Epithelial cell of prostate (primary cell): Measurements from ENCODE around the gene TRH.

Experiments
- DNase-seq: peaks from one replicate; pipeline ENCODE4 v3.0.0-alpha.2; 2011; ENCODE audit warnings: low read depth, low spot score
- H3K27ac ChIP-seq: fragments of 450-650 bp; 2 replicates; pipeline ENCODE4 v1.5.1; 2017; ENCODE audit warnings: mild to moderate bottlenecking

The TRH gene

DNA sequence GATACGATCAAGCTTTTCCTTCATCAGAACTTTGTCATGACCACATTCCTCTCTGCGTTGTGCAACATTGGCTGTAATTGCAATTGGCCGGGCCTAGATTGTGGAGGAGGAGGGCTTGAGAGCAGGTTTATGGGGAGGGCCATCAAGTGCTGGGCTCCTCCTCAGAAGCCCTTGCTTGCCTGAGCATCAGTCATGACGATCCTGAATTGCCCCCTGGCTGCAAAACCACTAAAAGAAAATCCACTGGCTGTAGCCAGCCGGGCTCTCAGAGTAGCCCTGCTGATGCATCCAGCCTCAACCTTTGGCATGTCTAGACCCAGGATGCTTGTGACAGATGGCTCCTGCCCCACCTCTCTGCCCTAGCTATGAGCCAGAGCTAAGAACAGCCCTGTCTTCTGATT is 13.4 kb upstream of the TRH start:
- DNase-seq, result no peak
- no peak overlapping the region for H3K27ac ChIP-seq

DNA sequence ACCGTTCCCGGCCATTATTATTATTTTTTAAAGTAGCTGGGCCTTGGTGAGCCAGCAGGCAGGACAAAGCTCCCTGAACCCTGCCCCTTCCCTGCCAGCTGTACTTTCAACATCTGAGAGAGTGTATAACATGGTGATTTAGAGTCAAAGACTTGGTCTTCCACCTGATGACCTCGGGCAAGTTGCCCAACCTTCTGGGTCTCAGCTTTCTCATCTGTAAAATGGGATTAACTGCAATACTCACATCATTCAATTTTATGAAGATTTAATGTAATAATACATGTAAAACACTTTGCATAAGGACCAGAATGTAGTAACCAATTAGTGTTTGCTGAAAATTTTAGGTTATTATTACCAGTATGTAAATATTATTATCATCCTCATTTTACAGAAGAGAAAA is 11.9 kb upstream of the TRH start:
- no peak overlapping the region for H3K27ac ChIP-seq
- no peak for DNase-seq

DNA sequence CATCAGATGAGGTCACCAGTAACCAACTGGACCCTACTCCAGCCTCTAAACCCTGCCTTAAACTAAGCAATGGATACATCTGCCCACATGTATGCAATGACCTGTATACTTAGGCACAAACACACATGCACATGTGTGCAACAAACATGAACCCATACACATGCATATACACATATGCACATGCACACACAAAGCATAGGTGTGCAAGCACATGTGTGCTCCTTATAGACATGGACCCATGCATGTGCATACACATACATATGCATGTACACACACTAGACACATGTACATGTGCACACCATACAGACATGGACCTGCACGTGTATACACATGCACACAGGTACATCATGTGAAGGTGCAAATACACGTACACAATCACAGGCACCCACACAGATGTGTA is 8.6 kb upstream of the TRH start:
- no peak for DNase-seq
- no peak overlapping the region for H3K27ac ChIP-seq

DNA sequence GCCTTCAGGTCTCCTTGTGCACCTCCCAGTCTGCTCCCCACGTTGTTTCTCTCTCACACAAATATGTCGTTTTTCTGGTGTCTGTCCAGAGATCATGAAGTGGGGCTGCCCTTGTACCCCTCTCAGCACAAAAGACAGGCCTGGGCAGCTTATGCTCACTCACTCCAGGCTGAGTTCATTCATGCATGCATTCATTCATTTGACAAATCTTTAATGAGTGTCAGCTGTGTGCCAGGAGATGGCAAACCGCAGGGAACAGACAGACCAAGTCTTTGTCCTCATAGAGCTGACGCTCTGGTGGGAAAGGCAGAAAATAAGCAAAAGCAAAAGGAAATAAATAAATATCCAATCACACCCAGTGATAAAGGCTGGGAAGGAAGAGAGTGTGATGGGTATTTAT is 7.6 kb upstream of the TRH start:
- no peak for DNase-seq
- no peak overlapping the region for H3K27ac ChIP-seq

DNA sequence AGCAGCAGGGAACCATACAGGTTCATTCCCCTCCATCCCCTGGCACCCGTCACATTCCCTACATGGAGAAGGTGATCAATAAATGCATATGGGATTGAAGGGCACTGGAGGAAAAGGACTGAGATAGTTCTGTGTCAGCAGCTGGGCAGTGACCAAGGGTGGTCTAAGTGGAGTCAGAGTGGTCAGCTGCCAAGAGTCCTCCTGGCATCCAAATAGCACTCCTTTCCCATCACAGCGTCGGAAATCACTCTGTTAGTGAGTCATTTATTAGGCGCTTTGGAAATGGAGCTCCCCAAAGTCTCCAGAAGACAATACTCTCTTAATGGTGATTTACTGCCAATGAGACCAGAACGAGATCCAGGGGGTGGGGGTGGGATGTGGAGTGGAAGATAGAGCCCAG is 6.8 kb upstream of the TRH start:
- H3K27ac ChIP-seq, result no peak overlapping the region
- no peak for DNase-seq

DNA sequence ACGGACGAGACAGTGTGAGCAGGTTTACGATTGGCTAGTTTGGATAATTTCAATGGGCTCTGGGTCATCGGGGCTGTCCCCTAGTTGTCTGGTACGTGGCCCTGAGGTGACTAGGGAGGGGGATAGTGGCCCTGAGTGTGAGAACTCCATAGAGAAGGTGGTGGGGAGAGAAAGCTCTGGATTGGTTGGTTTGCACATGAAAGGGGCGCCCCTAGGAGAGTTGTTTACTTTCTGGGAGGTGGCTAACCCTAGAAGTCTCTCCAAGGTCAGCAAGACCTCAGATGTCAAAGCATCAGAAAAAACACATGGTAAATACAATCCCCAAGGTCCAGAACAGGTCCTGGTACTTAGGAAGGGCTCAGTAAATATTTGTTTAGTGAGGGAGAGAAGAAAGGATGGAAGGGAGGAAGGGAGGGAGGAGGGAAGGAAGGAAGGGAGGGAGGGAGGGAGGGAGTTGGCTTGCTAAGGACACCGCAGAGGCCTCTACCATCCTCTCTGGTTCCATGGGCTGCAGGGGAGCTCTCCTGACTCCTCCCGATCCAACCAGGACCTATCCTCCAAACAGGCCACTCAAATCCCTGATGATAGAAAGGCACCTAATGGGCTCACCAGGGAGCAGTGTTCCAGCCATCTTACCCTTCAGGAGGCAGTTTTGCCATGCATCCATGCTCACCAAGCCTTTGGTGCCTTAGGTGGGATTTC is 3.0 kb upstream of the TRH start:
- H3K27ac ChIP-seq, result no peak overlapping the region

DNA sequence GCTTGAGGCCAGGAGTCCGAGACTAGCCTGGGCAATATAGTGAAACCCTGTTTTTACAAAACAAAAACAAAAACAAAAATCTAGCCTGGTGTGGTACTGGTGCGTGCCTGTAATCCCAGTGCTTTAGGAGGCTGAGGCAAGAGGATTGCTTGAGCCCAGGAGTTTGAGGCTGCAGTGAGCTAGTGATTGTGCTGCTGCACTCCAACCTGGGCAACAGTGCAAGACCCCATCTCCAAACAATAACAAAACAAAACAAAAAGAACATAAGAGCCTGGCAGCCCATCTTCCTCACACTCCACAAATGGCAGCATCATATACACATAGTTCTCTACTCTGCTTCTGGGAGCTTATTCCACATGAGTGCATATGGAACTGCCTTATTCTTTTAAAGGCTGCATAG is 2.2 kb upstream of the TRH start:
- DNase-seq, result no peak

More for the DNA sequence above, 3.0 kb upstream of the TRH start:
- no peak for DNase-seq

DNA sequence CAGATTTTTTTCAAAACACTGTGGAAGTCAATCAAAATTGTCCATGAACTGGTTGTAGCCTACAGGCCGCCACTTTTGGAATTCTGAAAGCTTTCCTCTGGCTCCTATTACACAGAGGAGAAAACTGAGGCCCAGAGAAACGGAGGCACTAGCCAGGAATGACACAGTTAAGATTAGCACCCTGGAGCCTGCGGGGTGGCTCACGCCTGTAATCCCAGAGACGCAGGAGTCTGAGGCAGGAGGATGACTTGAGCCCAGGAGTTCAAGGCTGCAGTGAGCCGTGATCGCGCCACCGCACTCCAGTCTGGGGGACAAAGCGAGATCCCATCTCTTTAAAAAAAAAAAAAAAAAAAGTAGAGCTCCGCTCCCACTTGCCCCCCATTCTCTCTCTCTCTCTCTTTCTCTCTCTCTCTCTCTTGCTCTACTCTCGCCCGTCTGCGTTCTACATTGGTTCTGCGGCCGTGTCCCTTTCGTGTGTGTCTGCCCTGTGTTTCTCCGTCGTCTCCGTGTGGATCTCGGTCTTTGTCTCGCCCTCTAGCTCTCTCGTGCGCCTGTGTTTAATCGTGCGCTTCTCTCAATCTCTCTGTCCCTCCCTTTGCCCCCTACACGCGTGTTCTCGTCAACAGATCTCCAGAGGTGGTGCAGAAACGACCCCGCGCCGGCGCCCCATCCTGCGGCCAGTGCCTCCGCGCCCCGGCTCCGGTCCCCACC is 512 bp upstream of the TRH start:
- no peak for DNase-seq
- no peak overlapping the region for H3K27ac ChIP-seq

More for the DNA sequence above, 2.2 kb upstream of the TRH start:
- no peak overlapping the region for H3K27ac ChIP-seq

DNA sequence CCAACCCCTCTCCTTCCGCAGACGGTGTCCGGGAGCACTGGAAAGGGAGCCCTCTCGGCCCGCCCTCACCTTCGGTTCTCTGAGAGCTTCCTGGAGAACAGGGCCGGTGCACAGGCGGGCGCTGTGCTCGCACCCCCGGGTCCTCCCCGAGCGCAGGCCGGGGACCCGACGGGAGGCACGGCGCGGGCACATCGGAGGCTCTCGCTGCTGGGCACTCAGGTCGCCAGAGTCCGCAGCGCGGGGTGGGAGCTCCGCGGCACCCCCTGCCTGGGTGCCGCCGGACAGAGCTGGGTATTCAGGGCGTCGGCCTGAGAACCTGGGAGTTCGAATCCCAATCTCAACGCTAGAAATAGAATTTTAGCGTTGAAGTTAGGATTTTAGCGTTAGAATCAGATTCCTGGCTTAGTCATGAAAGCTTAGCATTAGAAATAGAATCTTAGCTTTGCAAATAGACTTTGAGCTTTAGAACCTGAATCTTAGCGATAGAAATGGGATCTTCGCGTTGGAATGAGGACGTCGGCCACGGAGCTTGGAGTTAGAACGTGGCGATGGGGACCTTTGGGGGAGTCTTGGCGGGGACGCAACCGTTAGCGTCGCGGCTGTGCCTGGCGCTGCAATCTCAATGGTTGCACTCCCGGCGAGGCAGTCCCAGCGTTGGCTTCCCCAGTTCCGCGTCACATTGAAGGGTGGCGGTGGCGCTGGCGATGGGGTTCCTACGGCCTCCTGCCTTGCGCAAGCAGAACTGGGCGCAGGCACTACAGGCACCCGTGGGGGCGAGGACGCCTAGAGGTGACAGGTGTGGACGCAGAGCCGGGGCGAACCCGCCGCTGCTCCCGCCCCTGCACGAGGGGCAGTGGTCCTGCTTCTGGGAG is 549 bp downstream of the TRH start:
- no peak overlapping the region for H3K27ac ChIP-seq
- no peak for DNase-seq

DNA sequence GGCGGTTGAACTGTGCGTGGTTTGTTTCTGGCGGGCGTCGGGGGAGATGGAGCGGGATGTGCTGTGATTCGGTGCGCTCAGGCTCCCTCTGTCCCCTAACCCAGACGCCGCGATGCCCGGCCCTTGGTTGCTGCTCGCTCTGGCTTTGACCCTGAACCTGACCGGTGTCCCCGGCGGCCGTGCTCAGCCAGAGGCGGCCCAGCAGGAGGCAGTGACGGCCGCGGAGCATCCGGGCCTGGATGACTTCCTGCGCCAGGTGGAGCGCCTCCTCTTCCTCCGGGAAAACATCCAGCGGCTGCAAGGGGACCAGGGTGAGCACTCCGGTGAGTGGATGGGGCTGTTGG is 1.2 kb downstream of the TRH start:
- no peak overlapping the region for H3K27ac ChIP-seq
- no peak for DNase-seq

DNA sequence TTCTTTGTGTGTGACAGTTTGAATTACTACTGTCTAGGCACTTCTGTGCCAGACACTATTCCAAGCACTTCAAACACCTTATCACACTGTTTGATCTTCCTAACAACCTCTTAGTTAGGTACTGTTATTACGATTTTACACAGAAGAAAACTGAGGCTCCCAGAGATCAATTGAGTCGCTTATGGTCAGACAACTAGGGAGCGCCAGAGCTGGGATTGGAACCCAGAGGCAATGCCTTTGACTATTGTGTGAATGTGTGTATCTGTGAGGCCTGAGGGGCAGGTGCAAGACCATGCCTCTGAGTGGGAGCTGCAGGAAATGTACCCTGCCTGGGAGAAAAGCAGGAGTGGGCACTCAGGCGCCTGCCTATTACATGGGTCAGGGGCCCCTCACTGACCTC is 1.8 kb downstream of the TRH start:
- DNase-seq, result no peak
- no peak overlapping the region for H3K27ac ChIP-seq

DNA sequence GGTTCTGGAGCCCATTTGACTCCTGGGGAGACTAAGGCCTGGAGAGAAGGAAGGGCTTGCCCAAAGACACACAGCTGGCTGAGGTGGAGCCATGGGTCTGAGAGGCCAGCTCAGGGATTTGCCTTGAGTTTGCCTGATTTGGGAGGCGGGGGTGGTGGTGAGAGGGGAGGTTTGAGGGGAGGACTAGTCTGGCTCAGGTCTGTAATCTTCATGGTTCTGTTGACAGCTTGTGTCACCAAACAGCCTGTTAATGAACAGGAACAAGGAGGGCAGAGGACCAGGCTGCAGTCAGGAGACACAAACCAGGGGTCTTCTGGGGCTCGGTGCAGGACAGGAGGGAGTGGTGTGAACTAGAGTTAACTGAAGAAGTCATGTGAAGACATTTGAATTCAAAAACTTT is 3.6 kb downstream of the TRH start:
- no peak for DNase-seq
- H3K27ac ChIP-seq, result no peak overlapping the region

DNA sequence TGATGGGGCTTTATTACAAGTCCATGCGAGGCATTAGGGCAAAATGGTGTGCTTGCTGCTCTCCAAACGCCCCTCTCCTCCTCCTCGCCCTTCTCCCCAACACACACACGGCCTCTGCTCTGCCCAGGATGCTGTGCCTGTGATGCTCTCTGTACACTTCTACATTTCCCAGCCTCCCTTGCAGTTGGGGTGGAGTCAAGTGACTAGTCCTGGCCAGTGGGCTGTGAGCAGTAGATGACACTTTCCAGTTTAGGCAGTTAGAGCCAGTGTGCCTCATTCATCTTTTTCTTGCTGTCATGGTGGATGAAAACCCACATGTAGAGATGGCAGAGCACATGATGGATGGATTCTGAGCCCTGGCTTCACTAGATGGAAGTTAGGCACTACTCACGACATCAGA is 5.4 kb downstream of the TRH start:
- no peak overlapping the region for H3K27ac ChIP-seq
- no peak for DNase-seq

DNA sequence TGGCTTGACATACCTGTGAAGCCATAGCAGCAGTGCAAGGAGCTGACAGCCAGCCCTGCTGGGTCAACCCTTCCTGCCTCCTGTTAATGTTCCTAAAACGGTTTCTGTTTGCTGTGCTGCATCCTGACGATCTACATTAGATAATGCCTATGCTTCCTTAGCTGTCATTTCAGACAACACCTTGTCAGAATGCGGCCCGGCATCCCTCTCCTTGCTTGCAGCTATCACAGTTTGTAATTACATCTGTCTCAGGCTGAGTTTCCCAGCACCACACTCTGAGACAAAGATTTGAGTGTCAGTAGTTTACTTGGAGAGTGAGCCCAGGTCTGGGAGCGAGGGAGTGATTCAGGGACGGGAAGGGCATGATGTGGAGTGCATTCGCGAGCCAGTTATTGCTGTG is 9.0 kb downstream of the TRH start:
- H3K27ac ChIP-seq, result no peak overlapping the region
- DNase-seq, result no peak

DNA sequence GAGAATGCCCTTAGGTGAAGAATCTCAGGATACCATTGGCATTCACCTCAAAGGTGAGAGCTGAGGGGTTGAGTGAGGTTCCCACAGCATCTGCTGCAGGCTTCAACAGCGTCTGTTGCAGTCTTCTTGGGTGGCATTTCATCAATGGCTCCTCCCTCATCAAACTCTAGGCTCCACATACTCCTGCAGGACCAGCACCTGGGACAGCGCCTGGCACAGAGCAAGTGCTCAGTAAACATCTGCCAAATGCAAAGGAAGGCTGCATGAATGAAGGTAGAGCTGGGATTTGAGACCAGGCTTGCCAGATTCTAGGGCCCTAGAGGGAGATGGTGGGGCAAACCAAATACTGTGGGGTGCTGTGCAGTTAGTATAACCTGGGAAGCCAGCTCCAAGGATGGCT is 9.6 kb downstream of the TRH start:
- H3K27ac ChIP-seq, result no peak overlapping the region
- no peak for DNase-seq

DNA sequence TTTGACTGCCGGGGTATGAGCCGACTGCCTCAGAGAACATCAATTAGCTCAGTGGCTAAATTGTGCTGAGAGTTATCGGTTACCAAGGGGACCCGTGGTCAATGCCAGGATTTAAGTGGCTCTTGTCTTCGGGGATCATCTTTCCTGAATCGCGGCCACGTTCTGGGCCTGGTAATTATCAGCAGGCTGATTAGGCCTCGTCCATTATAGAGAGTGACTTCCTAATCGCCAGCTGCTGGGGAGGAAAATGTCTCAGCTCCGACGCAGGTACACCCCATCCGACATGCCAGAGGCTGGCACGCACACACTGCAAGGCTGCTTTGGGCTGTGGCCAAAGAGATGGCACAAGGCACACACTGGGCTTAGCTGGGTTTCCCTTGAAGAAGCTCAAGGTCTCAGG is 10.6 kb downstream of the TRH start:
- H3K27ac ChIP-seq, result no peak overlapping the region
- no peak for DNase-seq

DNA sequence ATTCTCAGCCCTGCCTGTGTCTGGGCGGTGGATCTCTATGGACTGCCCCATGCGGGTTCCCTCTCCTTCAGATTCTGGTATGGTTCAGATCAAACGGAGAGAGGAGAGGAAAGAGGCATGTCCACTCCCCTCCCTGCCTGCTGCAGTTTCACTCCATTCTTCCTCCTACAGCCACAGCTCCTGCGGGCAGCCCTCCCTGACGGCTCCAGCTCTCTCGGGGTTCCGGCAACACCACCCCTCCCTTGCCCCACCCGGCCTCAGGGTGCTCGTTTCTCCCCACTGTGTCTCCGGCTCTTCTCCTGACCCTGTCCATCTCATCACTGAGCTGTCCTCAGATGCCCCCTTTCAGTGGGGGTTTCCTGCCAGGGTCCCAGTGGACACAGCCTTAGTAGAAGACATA is 13.9 kb downstream of the TRH start:
- DNase-seq, result no peak
- no peak overlapping the region for H3K27ac ChIP-seq

DNA sequence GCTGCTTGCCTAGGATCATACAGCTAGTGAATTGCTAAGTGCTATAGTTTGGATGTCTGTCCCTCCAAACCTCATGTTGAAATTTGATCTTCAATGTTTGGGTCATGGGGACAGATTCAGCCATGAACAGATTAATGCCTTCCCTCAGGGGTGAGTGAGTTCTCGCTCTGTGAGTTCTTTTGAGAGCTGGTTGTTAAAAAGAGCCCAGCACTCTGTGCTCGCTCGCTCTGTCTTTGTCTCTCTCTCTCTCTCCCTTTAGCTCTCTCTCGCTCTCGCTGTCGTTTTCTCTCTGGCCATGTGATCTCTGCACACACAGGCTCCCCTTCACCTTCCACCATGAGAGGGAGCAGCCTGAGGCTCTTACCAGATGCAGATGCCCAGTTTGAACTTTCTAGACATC is 14.9 kb downstream of the TRH start:
- H3K27ac ChIP-seq, result no peak overlapping the region
- no peak for DNase-seq

DNA sequence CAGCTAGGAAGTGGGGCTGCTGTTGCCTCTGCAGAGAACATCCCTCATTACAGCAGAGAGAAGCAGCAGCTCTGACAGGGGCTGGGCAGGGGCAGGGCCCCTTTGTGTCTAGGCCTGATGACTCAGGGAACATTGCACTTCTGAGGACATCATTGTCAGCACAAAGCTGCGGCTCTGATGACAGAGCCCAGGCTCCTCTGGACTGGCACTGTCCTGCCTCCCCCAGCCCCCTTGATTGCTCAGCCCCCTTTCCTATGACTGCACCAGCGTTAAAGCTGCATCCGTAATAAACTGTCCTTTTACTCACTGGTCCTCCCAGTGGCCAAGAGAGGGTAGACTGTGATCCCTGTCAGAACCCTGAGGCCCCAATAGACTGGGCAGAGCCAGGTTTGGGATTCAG is 18.3 kb downstream of the TRH start:
- H3K27ac ChIP-seq, result no peak overlapping the region
- DNase-seq, result no peak

DNA sequence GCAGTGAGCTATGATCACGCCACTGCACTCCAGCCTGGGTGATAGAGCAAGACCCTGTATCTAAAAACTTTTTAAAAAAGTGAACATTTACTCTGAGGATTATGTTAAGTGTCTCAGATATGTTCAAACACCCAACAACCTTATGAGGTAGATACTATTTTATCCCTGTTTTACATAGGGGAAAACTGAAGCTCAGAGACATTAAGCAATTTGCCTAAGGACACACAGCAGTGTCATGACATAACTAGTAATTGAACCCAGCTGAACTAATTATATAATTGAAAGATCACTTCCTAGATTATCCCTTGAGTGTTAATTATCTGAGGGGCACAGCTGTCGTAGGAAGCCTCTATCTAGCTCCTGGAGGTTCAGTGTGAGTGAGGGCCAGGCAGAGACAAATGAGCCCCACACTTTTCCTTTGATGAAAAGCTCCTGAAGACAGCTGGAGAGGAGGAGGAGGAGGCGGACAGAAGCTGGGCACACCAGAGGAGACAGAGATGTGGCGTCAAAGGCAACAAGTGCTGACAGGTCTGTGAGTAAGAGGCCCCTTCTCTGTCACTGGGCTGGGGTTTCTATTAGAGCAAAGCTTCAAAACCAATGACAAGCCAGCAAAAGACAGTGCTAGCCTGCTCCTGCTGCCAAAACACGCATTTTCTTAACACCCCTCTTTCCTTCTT is 20.5 kb downstream of the TRH start:
- H3K27ac ChIP-seq, result no peak overlapping the region
- DNase-seq, result peak; percentile 60

DNA sequence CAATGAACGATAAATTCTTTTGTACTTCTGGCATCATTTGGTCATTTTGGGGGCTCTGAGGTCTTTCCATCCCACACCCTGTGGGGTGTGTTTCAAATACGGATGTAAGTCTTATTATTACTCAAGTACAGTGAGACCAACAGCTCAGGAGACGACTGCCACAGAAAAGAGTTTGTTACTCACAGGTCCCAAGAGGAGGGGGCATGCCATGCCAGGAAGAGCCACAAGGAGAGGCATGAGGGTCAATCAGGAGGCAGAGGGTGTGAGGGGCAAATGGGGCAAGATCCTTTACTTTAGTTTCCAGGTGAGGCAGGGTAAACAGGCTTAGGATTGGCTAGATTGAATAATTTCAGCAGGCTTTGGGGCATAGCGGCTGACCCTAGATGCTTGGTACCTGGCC is 21.6 kb downstream of the TRH start:
- no peak for DNase-seq
- H3K27ac ChIP-seq, result no peak overlapping the region
